Colonic mucosa (tissue), 4 donors: ENCODE measurements around the gene ONECUT1. TPM values are rescaled to one million over a fixed set of nuclear protein-coding genes. Genes with fewer than 3 reads are reported as not detected.

Source experiments
- DNase-seq: peaks from one replicate; pipeline ENCODE4 v3.0.0-alpha.2; 2020
- H3K27ac ChIP-seq: fragments of 200-600 bp; one replicate; pipeline ENCODE4 v1.8.0; 2021
- H3K27me3 ChIP-seq: fragments of 200-600 bp; one replicate; pipeline ENCODE4 v1.8.0; 2021
- H3K36me3 ChIP-seq: fragments of 200-600 bp; one replicate; pipeline ENCODE4 v1.8.0; 2021
- H3K4me1 ChIP-seq: fragments of 200-600 bp; one replicate; pipeline ENCODE4 v1.8.0; 2021; ENCODE audit warnings: mild to moderate bottlenecking
- H3K4me3 ChIP-seq: fragments of 200-600 bp; one replicate; pipeline ENCODE4 v1.8.0; 2021
- H3K9ac ChIP-seq, 2 donors: one replicate each; pipeline ENCODE4 v1.7.0; 2013; ENCODE audit warnings: control low read depth in 2 of 2, low read depth in 2 of 2, low read length in 2 of 2
- H3K9me3 ChIP-seq: fragments of 200-600 bp; one replicate; pipeline ENCODE4 v1.8.0; 2021
- CTCF ChIP-seq: fragments of 200-600 bp; IDR thresholded peaks from one replicate; pipeline ENCODE4 v1.8.0; 2022; ENCODE audit warnings: antibody characterized with exemption, mild to moderate bottlenecking
- intact Hi-C: fragments of 100-400 bp; cut with DNase I; formaldehyde crosslinking; loops from one replicate; pipeline ENCODE4 v1.14.1; 2022
- total RNA-seq, 2 donors: library from RNA; stranded (reverse); fragmentation: NEBNext Ultra II Directional in 1 of 2; extraction: Animal tissue kit (Norgen Biotek cat#: 25700) in 1 of 2; gene quantifications; one replicate each; pipeline ENCODE4 v1.2.1, GENCODE V29; 2021
- donor health status: healthy.
- donor health status: DM: no; HTN: no; CAD: no.
- donor health status: DM: no; HTN: no; CAD: no.

Gene ONECUT1
- total RNA-seq, 2 donors from 2014 or later: 0.64 TPM; not detected in 1

GRCh38 chr15:52782514-52782913 lies 7.6 kb downstream of the ONECUT1 start:
- intact Hi-C loops: loop anchor here (5.0 kb wide), 2 partner anchors 875 to 935 kb away; no protein-coding TSS in a partner anchor

DNA sequence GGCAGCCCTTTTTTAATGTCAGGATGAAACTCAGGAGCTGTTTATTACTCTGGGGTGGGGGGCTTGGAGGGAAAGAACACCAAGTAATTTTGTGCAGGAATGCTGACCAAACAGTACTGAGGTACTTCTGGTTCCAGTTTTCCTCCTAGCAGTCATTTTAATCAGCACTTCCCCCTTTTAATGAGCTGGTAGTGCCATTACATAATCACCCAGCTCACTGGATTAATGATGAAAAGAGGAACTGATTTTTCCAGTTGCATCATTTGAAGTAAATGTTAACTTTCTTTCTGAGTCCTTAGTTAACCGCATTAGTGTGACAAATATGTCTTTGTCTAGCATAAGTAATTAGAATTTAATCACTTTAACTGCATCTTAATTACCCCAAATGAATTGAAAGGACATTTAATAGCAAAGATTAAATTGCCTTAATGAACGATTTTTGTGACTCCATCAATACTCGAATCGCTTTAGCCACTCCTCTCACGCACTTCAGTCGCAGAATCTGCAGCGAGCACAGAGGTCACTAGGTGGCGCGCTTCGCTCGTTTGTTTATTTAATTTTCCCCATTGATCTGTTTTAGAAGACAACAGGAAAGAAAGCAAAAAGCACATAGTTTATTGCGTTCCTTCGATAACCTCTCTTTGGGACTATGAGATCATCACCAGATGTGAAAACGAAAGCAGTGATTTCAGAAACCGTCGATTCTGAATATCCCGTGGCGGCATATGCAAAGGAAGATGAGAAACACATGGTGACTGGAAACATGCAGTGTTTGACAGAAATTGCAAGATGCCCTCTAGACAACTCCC lies 9.8 kb downstream of the ONECUT1 start:
- Histone ChIP-seq H3K9ac (no peak overlapping the region), H3K9me3 (no peaks in the 10 kb centered on the region), H3K36me3 (no peaks in the 10 kb centered on the region), H3K27ac (no peak overlapping the region), H3K4me3 (no peak overlapping the region), H3K4me1 (no peaks in the 10 kb centered on the region), H3K27me3 (peaks cover 39% of the 10 kb centered on the region)
- peak; percentile 84 for TF ChIP-seq CTCF
- peak; percentile 60 for DNase-seq
- intact Hi-C loops: loop anchor here (5.0 kb wide), 2 partner anchors 877 to 937 kb away; no protein-coding TSS in a partner anchor

More at GRCh38 chr15:52782514-52782913, 7.6 kb downstream of the ONECUT1 start:
- Histone ChIP-seq H3K36me3 (no peaks in the 10 kb centered on the region), H3K4me1 (no peaks in the 10 kb centered on the region), H3K4me3 (no peak overlapping the region), H3K27ac (no peak overlapping the region), H3K9ac (no peak overlapping the region), H3K27me3 (peaks cover 58% of the 10 kb centered on the region), H3K9me3 (no peaks in the 10 kb centered on the region)
- DNase-seq: no peak
- no peak for TF ChIP-seq CTCF

DNA sequence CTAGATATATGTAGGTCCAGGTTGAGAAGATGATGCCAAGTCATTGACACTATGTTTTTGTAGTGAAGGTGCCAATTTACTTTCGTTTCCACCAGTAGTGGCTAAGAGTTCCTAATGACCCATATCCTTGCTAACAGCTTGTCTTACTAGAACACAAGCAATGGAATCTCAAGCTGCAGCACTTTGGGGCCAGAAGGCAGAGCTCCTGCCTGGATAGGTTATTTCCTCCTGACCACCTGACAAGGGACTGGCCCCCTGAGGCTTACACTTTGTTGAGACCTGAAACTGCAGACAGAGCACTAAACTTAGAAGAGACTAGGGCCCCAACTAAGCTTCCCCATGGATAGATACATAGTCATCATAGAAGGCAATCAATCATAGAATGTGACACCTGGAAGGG lies 11.7 kb downstream of the ONECUT1 start:
- Histone ChIP-seq H3K9ac (no peak overlapping the region), H3K9me3 (no peaks in the 10 kb centered on the region), H3K4me3 (no peak overlapping the region), H3K27me3 (peaks cover 20% of the 10 kb centered on the region), H3K36me3 (no peaks in the 10 kb centered on the region), H3K4me1 (no peaks in the 10 kb centered on the region), H3K27ac (no peak overlapping the region)
- no peak for DNase-seq
- no peak for TF ChIP-seq CTCF
- intact Hi-C loops: loop anchor here (2.0 kb wide), 1 partner anchor 418 kb away; no protein-coding TSS in a partner anchor

GRCh38 chr15:52772766-52773165 lies 17.4 kb downstream of the ONECUT1 start:
- intact Hi-C loops: no loop called here
- Histone ChIP-seq H3K4me3 (no peak overlapping the region), H3K36me3 (no peaks in the 10 kb centered on the region), H3K9me3 (no peaks in the 10 kb centered on the region), H3K27ac (no peak overlapping the region), H3K4me1 (no peaks in the 10 kb centered on the region), H3K9ac (no peak overlapping the region), H3K27me3 (no peaks in the 10 kb centered on the region)
- TF ChIP-seq CTCF: no peak
- DNase-seq: no peak

DNA sequence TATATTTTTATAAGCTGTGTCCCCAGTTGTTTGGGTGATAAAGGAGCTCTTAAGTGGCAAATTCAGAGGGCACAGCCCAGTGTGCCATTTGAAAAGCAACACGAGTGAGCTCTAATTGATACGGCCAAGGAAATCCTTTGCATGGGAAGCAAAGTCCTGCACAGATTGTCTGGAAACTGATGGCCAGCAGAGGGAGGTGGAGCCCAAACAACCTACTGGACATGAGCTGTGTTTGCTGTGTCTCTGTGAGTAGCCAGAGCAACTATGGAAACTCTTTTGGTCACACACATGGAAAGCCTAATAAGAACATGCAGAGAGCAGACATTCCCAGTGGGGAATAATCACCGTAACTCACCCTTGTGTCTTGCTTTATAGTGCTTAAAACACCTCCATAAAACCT lies 24.4 kb downstream of the ONECUT1 start:
- Histone ChIP-seq H3K4me3 (no peak overlapping the region), H3K27me3 (no peaks in the 10 kb centered on the region), H3K27ac (no peak overlapping the region), H3K36me3 (no peaks in the 10 kb centered on the region), H3K4me1 (no peaks in the 10 kb centered on the region), H3K9me3 (no peaks in the 10 kb centered on the region), H3K9ac (no peak overlapping the region)
- intact Hi-C loops: no loop called here
- no peak for DNase-seq
- TF ChIP-seq CTCF: no peak
